Testis (tissue), 3 donors: ENCODE results near the gene SIAH2. TPM values are rescaled to one million over a fixed set of nuclear protein-coding genes. Genes with fewer than 3 reads are reported as not detected.

ENCODE experiments used
- DNase-seq: peaks from one replicate; pipeline ENCODE4 v3.0.0-alpha.2; 2019
- H3K27ac ChIP-seq, 2 donors: fragments of 200-600 bp; sonication (generic); one replicate each; pipeline ENCODE4 v1.5.1; 2019
- H3K27me3 ChIP-seq: fragments of 200-600 bp; sonication (generic); one replicate; pipeline ENCODE4 v1.5.1; 2019
- H3K36me3 ChIP-seq: fragments of 200-600 bp; sonication (generic); one replicate; pipeline ENCODE4 v1.5.1; 2017; ENCODE audit warnings: low read depth; ENCODE audit errors: missing control alignments
- H3K4me1 ChIP-seq: fragments of 200-600 bp; sonication (generic); one replicate; pipeline ENCODE4 v1.5.1; 2019
- H3K4me3 ChIP-seq, 2 donors: fragments of 200-600 bp; sonication (generic); one replicate each; pipeline ENCODE4 v1.5.1; 2017 to 2019
- H3K9me3 ChIP-seq: fragments of 200-600 bp; sonication (generic); one replicate; pipeline ENCODE4 v1.5.1; 2017
- CTCF ChIP-seq, 3 experiments: fragments of 450-650 bp in 2 of 3; fragments of 200-600 bp in 1 of 3; sonication (generic) in 1 of 3; IDR thresholded peaks; one replicate each; pipeline ENCODE4 v1.5.1; 2016 to 2019; ENCODE audit warnings: antibody characterized with exemption in 3 of 3, mild to moderate bottlenecking in 2 of 3, moderate library complexity in 1 of 3
- POLR2A ChIP-seq: fragments of 450-650 bp; IDR thresholded peaks from one replicate; pipeline ENCODE4 v1.6.1; 2017; ENCODE audit warnings: antibody characterized with exemption, mild to moderate bottlenecking, moderate library complexity
- WGBS, 2 donors: methylation state at CpG; one replicate each; pipeline ENCODE4 v1.1.5; 2018; 5-methylcytosine and 5-hydroxymethylcytosine counted together
- intact Hi-C: fragments of 100-400 bp; cut with DNase I; formaldehyde crosslinking; loops from one replicate; pipeline ENCODE4 v1.15.1; 2023; ENCODE audit warnings: low total_unique reads
- polyA plus RNA-seq: library from polyadenylated mRNA; stranded (reverse); fragments of 350-450 nt; fragmentation: Illumina TruSeq; extraction: RNeasy Lipid Tissue Mini Kit (QIAGEN cat#74804); gene quantifications from one replicate; pipeline ENCODE4 v1.2.3, GENCODE V29; 2014; ENCODE audit warnings: low read depth, low replicate concordance; ENCODE audit not compliant: insufficient read depth
- total RNA-seq, 2 donors: library from RNA; depleted of rRNA; stranded (reverse); fragments of >200 nt; gene quantifications; one replicate each; pipeline ENCODE4 v1.2.3, GENCODE V29; 2016

SIAH2 gene
- total and polyA plus RNA-seq, 3 donors from 2014 or later, result 17.5 to 46.1 (median 37.5) TPM

GRCh38 chr3:150754896-150755295, 8.1 kb downstream of the SIAH2 start:
- no peak for TF ChIP-seq CTCF (IDR thresholded peaks at IDR 0.05)
- TF ChIP-seq POLR2A, result no peak
- intact Hi-C loops, result no loop called here
- H3K27ac ChIP-seq, result no peak overlapping the region
- 59 to 95% methylated on average over 3 of the region's 3 CpGs for WGBS, 2 donors
- H3K27me3 ChIP-seq, result no peaks in the 10 kb centered on the region
- H3K4me3 ChIP-seq, result no peak overlapping the region
- H3K36me3 ChIP-seq, result no peaks in the 10 kb centered on the region
- H3K9me3 ChIP-seq, result no peaks in the 10 kb centered on the region
- peak; percentile 9 for DNase-seq
- H3K4me1 ChIP-seq, result peaks cover 2% of the 10 kb centered on the region

GRCh38 chr3:150751781-150752263, 11.1 kb downstream of the SIAH2 start:
- Histone ChIP-seq H3K4me1 (peaks cover 10% of the 10 kb centered on the region), H3K4me3 (no peak overlapping the region), H3K9me3 (no peaks in the 10 kb centered on the region), H3K27ac (no peak overlapping the region), H3K27me3 (no peaks in the 10 kb centered on the region), H3K36me3 (no peaks in the 10 kb centered on the region)
- no peak for DNase-seq
- TF ChIP-seq POLR2A, result no peak
- no peak for TF ChIP-seq CTCF (IDR thresholded peaks at IDR 0.05)
- 91 to 98% methylated on average over 2 of the region's 2 CpGs for WGBS, 2 donors
- intact Hi-C loops, result no loop called here

- 69 to 72% methylated on average over 6 of the region's 6 CpGs for WGBS, 2 donors
- H3K9me3 ChIP-seq, result no peaks in the 10 kb centered on the region
- TF ChIP-seq CTCF (IDR thresholded peaks at IDR 0.05) (no peak), POLR2A (no peak)
- H3K27ac ChIP-seq, result peak overlapping the region in 1 of 2 donors; percentile 80
- peaks cover 10% of the 10 kb centered on the region for H3K4me1 ChIP-seq
- H3K4me3 ChIP-seq, result no peak overlapping the region
- H3K27me3 ChIP-seq, result no peaks in the 10 kb centered on the region
- intact Hi-C loops, result no loop called here
- DNase-seq, result peak; percentile 4
- no peaks in the 10 kb centered on the region for H3K36me3 ChIP-seq
Observed at GRCh38 chr3:150749255-150749654, 13.7 kb downstream of the SIAH2 start.

- H3K4me1 ChIP-seq, result peaks cover 16% of the 10 kb centered on the region
- peak overlapping the region in 1 of 2 donors; percentile 80 for H3K27ac ChIP-seq
- no peak for DNase-seq
- no peaks in the 10 kb centered on the region for H3K9me3 ChIP-seq
- H3K27me3 ChIP-seq, result no peaks in the 10 kb centered on the region
- intact Hi-C loops, result no loop called here
- TF ChIP-seq POLR2A (no peak), CTCF (IDR thresholded peaks at IDR 0.05) (no peak)
- no peak overlapping the region for H3K4me3 ChIP-seq
- WGBS, 2 donors, result 54 to 70% methylated on average over 1 of the region's 1 CpG
- no peaks in the 10 kb centered on the region for H3K36me3 ChIP-seq
Observed at GRCh38 chr3:150748684-150749047, 14.3 kb downstream of the SIAH2 start.

GRCh38 chr3:150747886-150748683, 14.9 kb downstream of the SIAH2 start:
- Histone ChIP-seq H3K27me3 (no peaks in the 10 kb centered on the region), H3K27ac (peak overlapping the region; percentile 13 to 80), H3K9me3 (no peaks in the 10 kb centered on the region), H3K36me3 (no peaks in the 10 kb centered on the region), H3K4me1 (peaks cover 16% of the 10 kb centered on the region), H3K4me3 (no peak overlapping the region)
- intact Hi-C loops, result no loop called here
- TF ChIP-seq CTCF (IDR thresholded peaks at IDR 0.05), result no peak
- TF ChIP-seq POLR2A, result no peak
- WGBS, 2 donors, result 71 to 85% methylated on average over 5 of the region's 5 CpGs
- peak; percentile 11 for DNase-seq
